Parathyroid adenoma (tissue), 2 donors: ENCODE measurements around the gene RUFY4.
"Not testable (repeated sequence)": the region's sequence is repeated elsewhere in the genome, so short reads cannot be mapped to it uniquely, and the experiment has no call there.

Experiments used
- H2AFZ ChIP-seq: fragments of 300-600 bp; sonication (generic); one replicate; pipeline ENCODE4 v1.7.0; 2017; ENCODE audit warnings: antibody characterized with exemption, mild to moderate bottlenecking
- H3K27ac ChIP-seq: fragments of 300-600 bp; sonication (generic); one replicate; pipeline ENCODE4 v1.7.0; 2017
- H3K27me3 ChIP-seq: fragments of 300-600 bp; sonication (generic); one replicate; pipeline ENCODE4 v1.7.0; 2017; ENCODE audit warnings: low read length; ENCODE audit not compliant: control insufficient read depth, insufficient read depth
- H3K36me3 ChIP-seq: fragments of 300-600 bp; sonication (generic); one replicate; pipeline ENCODE4 v1.7.0; 2017; ENCODE audit warnings: low read length; ENCODE audit not compliant: control insufficient read depth, insufficient read depth
- H3K4me1 ChIP-seq: fragments of 300-600 bp; sonication (generic); one replicate; pipeline ENCODE4 v1.7.0; 2017; ENCODE audit warnings: control low read depth
- H3K4me2 ChIP-seq: fragments of 300-600 bp; sonication (generic); one replicate; pipeline ENCODE4 v1.7.0; 2017; ENCODE audit warnings: low read length
- H3K4me3 ChIP-seq: fragments of 300-600 bp; sonication (generic); one replicate; pipeline ENCODE4 v1.7.0; 2017; ENCODE audit warnings: low read depth, low read length
- H3K79me2 ChIP-seq: fragments of 300-600 bp; sonication (generic); one replicate; pipeline ENCODE4 v1.7.0; 2017; ENCODE audit warnings: control low read depth
- H3K9ac ChIP-seq: fragments of 300-600 bp; sonication (generic); one replicate; pipeline ENCODE4 v1.7.0; 2017; ENCODE audit warnings: mild to moderate bottlenecking
- H3K9me3 ChIP-seq: fragments of 300-600 bp; sonication (generic); one replicate; pipeline ENCODE4 v1.7.0; 2017; ENCODE audit warnings: low read length; ENCODE audit not compliant: control insufficient read depth
- TF ChIP-seq, protein P1 (sequence below): fragments of 300-600 bp; sonication (generic); IDR thresholded peaks from one replicate; pipeline ENCODE4 v1.7.0; 2017; ENCODE audit warnings: antibody characterized with exemption, mild to moderate bottlenecking
- donor health status: primary hyperparathyroidism.

The RUFY4 gene

DNA sequence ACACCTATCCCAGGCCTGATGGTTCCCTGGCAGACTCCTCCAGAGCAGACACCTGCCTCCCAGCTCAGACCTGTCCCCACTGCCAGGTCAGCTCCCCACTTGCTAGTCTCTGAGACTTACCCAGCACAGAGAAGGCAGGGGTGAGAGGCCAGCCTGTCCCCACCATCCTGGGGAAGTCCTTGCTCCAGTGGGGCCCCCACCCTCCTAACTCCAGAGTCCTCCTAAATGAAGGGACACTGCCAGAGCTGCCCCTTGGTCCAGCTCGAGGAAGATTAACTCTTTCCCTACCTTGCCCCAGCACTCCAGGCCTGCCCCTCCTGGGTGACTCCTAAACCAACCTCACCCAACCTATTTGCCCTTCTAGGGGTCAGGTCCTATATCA is 35.9 kb upstream of the RUFY4 start:
- H3K9ac ChIP-seq: no peak overlapping the region
- H3K4me1 ChIP-seq: no peaks in the 10 kb centered on the region
- H3K9me3 ChIP-seq: no peaks in the 10 kb centered on the region
- no peak overlapping the region for H3K4me3 ChIP-seq
- H3K36me3 ChIP-seq: no peaks in the 10 kb centered on the region
- no peak overlapping the region for H3K27ac ChIP-seq
- H3K4me2 ChIP-seq: no peak overlapping the region
- H2AFZ ChIP-seq: no peak overlapping the region
- no peaks in the 10 kb centered on the region for H3K27me3 ChIP-seq
- TF ChIP-seq, protein P1, sequence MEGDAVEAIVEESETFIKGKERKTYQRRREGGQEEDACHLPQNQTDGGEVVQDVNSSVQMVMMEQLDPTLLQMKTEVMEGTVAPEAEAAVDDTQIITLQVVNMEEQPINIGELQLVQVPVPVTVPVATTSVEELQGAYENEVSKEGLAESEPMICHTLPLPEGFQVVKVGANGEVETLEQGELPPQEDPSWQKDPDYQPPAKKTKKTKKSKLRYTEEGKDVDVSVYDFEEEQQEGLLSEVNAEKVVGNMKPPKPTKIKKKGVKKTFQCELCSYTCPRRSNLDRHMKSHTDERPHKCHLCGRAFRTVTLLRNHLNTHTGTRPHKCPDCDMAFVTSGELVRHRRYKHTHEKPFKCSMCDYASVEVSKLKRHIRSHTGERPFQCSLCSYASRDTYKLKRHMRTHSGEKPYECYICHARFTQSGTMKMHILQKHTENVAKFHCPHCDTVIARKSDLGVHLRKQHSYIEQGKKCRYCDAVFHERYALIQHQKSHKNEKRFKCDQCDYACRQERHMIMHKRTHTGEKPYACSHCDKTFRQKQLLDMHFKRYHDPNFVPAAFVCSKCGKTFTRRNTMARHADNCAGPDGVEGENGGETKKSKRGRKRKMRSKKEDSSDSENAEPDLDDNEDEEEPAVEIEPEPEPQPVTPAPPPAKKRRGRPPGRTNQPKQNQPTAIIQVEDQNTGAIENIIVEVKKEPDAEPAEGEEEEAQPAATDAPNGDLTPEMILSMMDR: no peak
- no peaks in the 10 kb centered on the region for H3K79me2 ChIP-seq

DNA sequence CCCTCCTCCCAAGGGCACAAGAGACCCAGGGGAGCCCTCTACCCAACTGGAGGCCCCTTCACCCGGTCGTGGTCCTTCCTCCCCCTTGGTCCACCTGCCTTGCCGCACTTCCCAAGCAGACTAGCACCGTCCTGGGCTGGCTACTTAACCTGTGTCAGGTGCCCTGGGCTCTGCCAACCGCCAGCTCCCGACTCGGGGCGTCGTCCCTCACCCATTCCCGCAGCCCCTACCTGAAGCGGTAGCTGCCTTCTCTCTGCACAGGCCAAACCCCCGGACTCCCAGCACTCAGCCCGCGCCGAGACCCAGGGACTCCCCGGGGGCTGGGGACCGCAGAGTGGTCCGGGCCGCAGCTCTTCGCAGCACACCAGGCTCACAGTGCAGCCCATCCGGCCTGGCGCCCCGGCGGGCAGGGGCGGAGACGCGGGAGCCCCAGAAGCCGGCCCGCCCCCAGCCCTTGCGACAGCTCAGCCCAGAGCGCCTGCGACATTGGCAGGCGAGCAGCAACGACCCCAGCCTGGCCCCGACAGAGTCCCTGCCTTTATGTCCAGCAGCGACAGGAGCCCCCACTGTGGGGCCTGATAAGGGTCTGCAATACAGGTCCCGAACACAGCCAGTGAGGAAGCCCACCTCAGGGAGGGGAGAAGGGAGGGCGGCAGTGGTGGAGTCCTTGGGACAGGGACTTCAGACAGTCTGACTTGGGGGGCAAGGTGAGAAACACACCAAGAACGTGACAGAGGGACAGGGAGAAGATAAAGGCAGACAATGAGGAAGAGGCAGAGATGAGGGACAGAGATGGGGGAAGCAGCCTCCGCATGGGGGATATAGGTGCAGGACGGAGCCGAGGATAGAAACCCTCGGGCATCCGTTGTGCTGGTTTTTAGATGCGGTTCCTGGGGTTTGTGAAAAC is 35.2 kb upstream of the RUFY4 start:
- no peak overlapping the region for H3K4me3 ChIP-seq
- H3K27ac ChIP-seq: no peak overlapping the region
- H3K4me1 ChIP-seq: no peaks in the 10 kb centered on the region
- H3K4me2 ChIP-seq: peak overlapping the region; percentile 9
- no peaks in the 10 kb centered on the region for H3K9me3 ChIP-seq
- no peak overlapping the region for H3K9ac ChIP-seq
- TF ChIP-seq, protein P1: no peak
- no peaks in the 10 kb centered on the region for H3K36me3 ChIP-seq
- no peaks in the 10 kb centered on the region for H3K27me3 ChIP-seq
- no peak overlapping the region for H2AFZ ChIP-seq
- H3K79me2 ChIP-seq: no peaks in the 10 kb centered on the region

DNA sequence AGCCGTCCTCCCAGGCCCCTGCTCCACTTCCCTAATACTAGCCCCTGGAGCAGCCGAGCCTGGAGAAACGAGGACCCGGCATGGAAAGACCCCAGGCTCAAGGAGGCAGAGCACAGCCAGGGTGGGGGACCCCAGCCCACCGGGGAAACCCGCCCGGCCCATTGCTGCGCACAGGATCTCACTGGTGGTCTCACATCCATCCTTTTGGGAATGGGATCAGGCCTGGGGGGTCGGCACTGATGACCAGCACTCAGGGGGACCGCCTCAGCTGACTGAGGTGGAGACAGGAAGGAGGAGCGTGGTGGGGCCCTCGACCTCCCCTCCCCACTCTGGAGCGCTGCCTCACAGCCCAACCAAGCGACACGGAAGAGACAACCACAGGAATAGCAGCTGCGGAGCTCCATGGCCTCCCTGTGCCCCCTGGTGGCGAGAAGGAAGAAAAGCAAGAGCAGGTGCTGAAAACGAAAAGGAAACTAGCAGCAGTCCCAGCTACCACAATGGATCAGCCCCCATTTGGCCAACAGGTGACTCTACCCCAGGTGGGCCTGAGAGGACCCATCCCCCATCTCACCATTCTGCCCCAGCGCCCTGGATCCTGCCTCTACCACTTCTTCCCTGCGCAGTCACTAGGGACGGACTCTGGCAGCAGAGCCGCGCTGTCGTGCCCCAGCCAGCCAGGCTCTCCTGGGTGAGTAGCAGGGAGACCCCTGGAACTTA is 34.4 kb upstream of the RUFY4 start:
- H3K36me3 ChIP-seq, H3K4me1 ChIP-seq, H3K27me3 ChIP-seq, H3K27ac ChIP-seq, H3K4me3 ChIP-seq, H3K79me2 ChIP-seq, H3K9ac ChIP-seq, H3K9me3 ChIP-seq: not testable (repeated sequence)
- H2AFZ ChIP-seq: peak overlapping the region; percentile 56
- peak overlapping the region; percentile 9 for H3K4me2 ChIP-seq
- TF ChIP-seq, protein P1: peak; percentile 85

DNA sequence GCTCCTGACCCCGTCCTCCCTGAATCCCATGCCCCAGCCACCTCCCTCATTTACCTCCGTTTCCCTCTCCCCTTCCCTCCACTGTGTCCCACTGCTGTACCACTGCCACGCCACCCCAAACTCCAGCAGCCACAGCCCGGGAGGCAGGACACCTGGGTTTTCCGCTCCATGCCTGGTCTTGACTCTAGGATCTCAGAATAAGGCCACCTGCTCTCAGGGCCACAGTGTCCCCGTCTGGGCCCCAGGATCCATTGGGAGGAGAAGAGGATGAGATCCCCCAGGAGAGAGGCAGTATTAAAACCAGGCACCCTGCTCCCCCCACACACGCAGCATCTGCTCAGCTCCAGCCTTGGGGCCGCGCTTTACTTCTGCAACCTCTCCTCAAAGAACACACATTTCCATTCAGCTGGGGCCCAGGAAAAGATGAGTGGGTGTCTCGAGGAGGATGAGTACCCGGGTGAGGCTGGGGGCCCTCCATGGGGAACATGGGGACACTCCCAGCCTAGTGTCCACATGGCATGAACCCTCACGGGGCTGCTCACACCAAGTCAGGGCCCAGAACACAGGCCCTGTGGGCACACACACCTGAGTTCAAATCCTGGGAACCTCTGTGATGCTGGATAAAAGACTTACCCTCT is 33.5 kb upstream of the RUFY4 start:
- H3K4me1 ChIP-seq: no peaks in the 10 kb centered on the region
- no peak overlapping the region for H2AFZ ChIP-seq
- no peak overlapping the region for H3K27ac ChIP-seq
- H3K79me2 ChIP-seq: no peaks in the 10 kb centered on the region
- H3K4me3 ChIP-seq: no peak overlapping the region
- H3K27me3 ChIP-seq: no peaks in the 10 kb centered on the region
- no peaks in the 10 kb centered on the region for H3K36me3 ChIP-seq
- no peak overlapping the region for H3K4me2 ChIP-seq
- H3K9ac ChIP-seq: no peak overlapping the region
- H3K9me3 ChIP-seq: no peaks in the 10 kb centered on the region
- TF ChIP-seq, protein P1: no peak
